Erythroblast (primary cell): ENCODE data around the gene DNAJC5G.

ENCODE experiments used
- DNase-seq, 2 experiments: peaks; one replicate each; lab custom pipeline; 2025; lab: John Stamatoyannopoulos, UW
- GATA1 ChIP-seq: IDR thresholded peaks from 2 replicates; pipeline ENCODE4 v1.6.1; 2011; ENCODE audit warnings: low read depth, mild to moderate bottlenecking, control low read depth, low read length, moderate library complexity
- POLR2A ChIP-seq: IDR thresholded peaks from 2 replicates; pipeline ENCODE4 v1.6.1; 2011; ENCODE audit warnings: mild to moderate bottlenecking, low read length

The DNAJC5G gene

GRCh38 chr2:27245116-27245515, 30.1 kb upstream of the DNAJC5G start:
- TF ChIP-seq POLR2A (no peak), GATA1 (no peak)
- DNase-seq: no peak

GRCh38 chr2:27245626-27246025, 29.6 kb upstream of the DNAJC5G start:
- TF ChIP-seq GATA1 (no peak), POLR2A (no peak)
- DNase-seq: no peak

- DNase-seq: no peak
- TF ChIP-seq GATA1 (no peak), POLR2A (no peak)
These were observed 27.3 kb upstream of the DNAJC5G start for GRCh38 chr2:27247893-27248292.

GRCh38 chr2:27249159-27249890, 25.9 kb upstream of the DNAJC5G start:
- TF ChIP-seq GATA1 (no peak), POLR2A (no peak)
- DNase-seq: no peak

GRCh38 chr2:27249891-27250651, 25.2 kb upstream of the DNAJC5G start:
- TF ChIP-seq POLR2A (no peak), GATA1 (no peak)
- DNase-seq: peak; percentile 68 to 70

GRCh38 chr2:27250652-27251379, 24.4 kb upstream of the DNAJC5G start:
- DNase-seq: no peak
- TF ChIP-seq GATA1: no peak
- TF ChIP-seq POLR2A: no peak

- TF ChIP-seq POLR2A (no peak), GATA1 (no peak)
- no peak for DNase-seq
These were observed 23.5 kb upstream of the DNAJC5G start for GRCh38 chr2:27251766-27252165.

GRCh38 chr2:27255187-27255586, 20.0 kb upstream of the DNAJC5G start:
- TF ChIP-seq POLR2A (no peak), GATA1 (no peak)
- DNase-seq: no peak

GRCh38 chr2:27255660-27256059, 19.6 kb upstream of the DNAJC5G start:
- no peak for DNase-seq
- TF ChIP-seq GATA1: no peak
- no peak for TF ChIP-seq POLR2A

GRCh38 chr2:27256855-27257454, 18.3 kb upstream of the DNAJC5G start:
- no peak for TF ChIP-seq POLR2A
- no peak for TF ChIP-seq GATA1
- no peak for DNase-seq

GRCh38 chr2:27258051-27258450, 17.2 kb upstream of the DNAJC5G start:
- DNase-seq: no peak
- TF ChIP-seq GATA1: no peak
- no peak for TF ChIP-seq POLR2A

- TF ChIP-seq GATA1 (no peak), POLR2A (no peak)
- DNase-seq: no peak
These were observed 13.8 kb upstream of the DNAJC5G start for GRCh38 chr2:27261241-27261925.

GRCh38 chr2:27261926-27262298, 13.3 kb upstream of the DNAJC5G start:
- no peak for DNase-seq
- TF ChIP-seq GATA1 (no peak), POLR2A (no peak)
